IMR-90 (cell line): ENCODE measurements around the gene FKBP14. TPM values are rescaled to one million over a fixed set of nuclear protein-coding genes. Genes with fewer than 3 reads are reported as not detected.

ENCODE experiments used
- ATAC-seq: fragments of 200-7000 bp; cut with Tn5 transposase; 2 replicates; pipeline ENCODE4 v1.9.1; 2020; ENCODE audit warnings: low read depth, mild to moderate bottlenecking, moderate library complexity
- BruUV-seq: library from RNA; stranded (reverse); fragments of 400-500 nt; replicated peaks from 2 replicates; lab custom pipeline; 2021; lab: Mats Ljungman, UMichigan
- CTCF ChIA-PET: fragments of 300-600 bp; formaldehyde crosslinking; extraction: SDS; loops from one replicate; lab custom pipeline; 2021; ENCODE audit warnings: antibody characterized with exemption; lab: Yijun Ruan, JAX
- POLR2A ChIA-PET: fragments of 300-600 bp; sonication (Branson Sonifier 250); formaldehyde crosslinking; loops from one replicate; lab custom pipeline; 2022; ENCODE audit warnings: antibody characterized with exemption; ENCODE audit not compliant: unreplicated experiment; lab: Charles Lee
- DNase-seq: peaks from one replicate; pipeline ENCODE4 v3.0.0; 2013
- H2AFZ ChIP-seq: replicated peaks from 2 replicates; pipeline ENCODE3; 2013; ENCODE audit warnings: low read length, mild to moderate bottlenecking; ENCODE audit not compliant: poor library complexity
- H2AK5ac ChIP-seq: 2 replicates; pipeline ENCODE4 v1.6.1; 2013; ENCODE audit warnings: low read depth, low read length, inconsistent platforms
- H2AK9ac ChIP-seq: replicated peaks from 2 replicates; pipeline ENCODE3; 2013; ENCODE audit warnings: mild to moderate bottlenecking, low read depth, low read length, moderate library complexity; ENCODE audit not compliant: poor library complexity
- H2BK120ac ChIP-seq: 2 replicates; pipeline ENCODE4 v1.6.1; 2013; ENCODE audit warnings: low read depth, low read length, inconsistent platforms
- H2BK15ac ChIP-seq: 3 replicates; pipeline ENCODE4 v1.6.1; 2013; ENCODE audit warnings: low read depth, low read length, inconsistent platforms
- H2BK20ac ChIP-seq: 2 replicates; pipeline ENCODE4 v1.6.1; 2013; ENCODE audit warnings: low read depth, mild to moderate bottlenecking, inconsistent platforms, low read length, moderate library complexity
- H2BK5ac ChIP-seq: 2 replicates; pipeline ENCODE4 v1.6.1; 2013; ENCODE audit warnings: mild to moderate bottlenecking, low read depth, low read length, inconsistent platforms; ENCODE audit not compliant: poor library complexity, severe bottlenecking
- H3K14ac ChIP-seq: replicated peaks from 2 replicates; pipeline ENCODE4 v1.6.1; 2013; ENCODE audit warnings: low read depth, low read length, inconsistent platforms
- H3K18ac ChIP-seq: 2 replicates; pipeline ENCODE4 v1.6.1; 2013; ENCODE audit warnings: low read depth, low read length, control low read depth
- H3K23ac ChIP-seq: 2 replicates; pipeline ENCODE4 v1.6.1; 2013; ENCODE audit warnings: low read depth, low read length, inconsistent platforms
- H3K27ac ChIP-seq: 2 replicates; pipeline ENCODE4 v1.5.1; 2013; ENCODE audit warnings: mild to moderate bottlenecking, control low read depth, low read length; ENCODE audit not compliant: insufficient read depth
- H3K27me3 ChIP-seq: 2 replicates; pipeline ENCODE4 v1.6.1; 2013; ENCODE audit warnings: low read length; ENCODE audit not compliant: control insufficient read depth, insufficient read depth
- H3K36me3 ChIP-seq: 2 replicates; pipeline ENCODE4 v1.6.1; 2013; ENCODE audit warnings: low read length, mixed read lengths; ENCODE audit not compliant: control insufficient read depth, insufficient read depth
- H3K4ac ChIP-seq: 2 replicates; pipeline ENCODE4 v1.6.1; 2013; ENCODE audit warnings: low read depth, low read length, inconsistent platforms
- H3K4me1 ChIP-seq: 2 replicates; pipeline ENCODE4 v1.6.1; 2013; ENCODE audit warnings: low read length, mixed read lengths; ENCODE audit not compliant: control insufficient read depth, insufficient read depth
- H3K4me2 ChIP-seq: 2 replicates; pipeline ENCODE4 v1.6.1; 2013; ENCODE audit warnings: low read depth, mild to moderate bottlenecking, control low read depth, low read length, moderate library complexity
- H3K4me3 ChIP-seq: 2 replicates; pipeline ENCODE4 v1.5.1; 2013; ENCODE audit warnings: low read depth, mild to moderate bottlenecking, control low read depth, low read length, moderate library complexity; ENCODE audit not compliant: insufficient read depth
- H3K56ac ChIP-seq: 2 replicates; pipeline ENCODE4 v1.6.1; 2013; ENCODE audit warnings: low read length, inconsistent platforms; ENCODE audit not compliant: insufficient read depth; ENCODE audit errors: extremely low read depth
- H3K79me1 ChIP-seq, 2 experiments: 2 replicates each; pipeline ENCODE4 v1.6.1; 2013; ENCODE audit warnings: low read length in 2 of 2, inconsistent platforms in 1 of 2, low read depth in 1 of 2
- H3K9ac ChIP-seq: 2 replicates; pipeline ENCODE4 v1.6.1; 2013; ENCODE audit warnings: low read depth, low read length, control low read depth
- H3K9me1 ChIP-seq: 2 replicates; pipeline ENCODE4 v1.6.1; 2013; ENCODE audit warnings: low read length, inconsistent platforms; ENCODE audit not compliant: insufficient read depth
- H3K9me3 ChIP-seq: 2 replicates; pipeline ENCODE4 v1.6.1; 2013; ENCODE audit warnings: low read length; ENCODE audit not compliant: control insufficient read depth, insufficient read depth
- H4K20me1 ChIP-seq: 2 replicates; pipeline ENCODE4 v1.6.1; 2013; ENCODE audit warnings: low read length, inconsistent platforms; ENCODE audit not compliant: insufficient read depth
- H4K5ac ChIP-seq: 2 replicates; pipeline ENCODE4 v1.6.1; 2013; ENCODE audit warnings: mild to moderate bottlenecking, low read depth, low read length, control low read depth
- H4K8ac ChIP-seq, 2 experiments: 2 replicates each; pipeline ENCODE4 v1.6.1; 2013; ENCODE audit warnings: low read depth in 2 of 2, low read length in 2 of 2, control low read depth in 1 of 2, inconsistent platforms in 1 of 2
- H4K91ac ChIP-seq: 2 replicates; pipeline ENCODE4 v1.6.1; 2013; ENCODE audit warnings: low read depth, low read length, inconsistent platforms; ENCODE audit not compliant: insufficient read depth
- BHLHE40 ChIP-seq: fragments of 150-350 bp; IDR thresholded peaks from 2 replicates; pipeline ENCODE4 v1.6.1; 2016; ENCODE audit warnings: mild to moderate bottlenecking, low read depth, low read length
- CEBPB ChIP-seq: IDR thresholded peaks from 2 replicates; pipeline ENCODE4 v1.6.1; 2012; ENCODE audit warnings: low read depth, low read length, improper control_type of control experiment
- FOS ChIP-seq: fragments of 150-350 bp; IDR thresholded peaks from 2 replicates; pipeline ENCODE4 v1.6.1; 2016; ENCODE audit warnings: low read depth, low read length
- MAFK ChIP-seq: IDR thresholded peaks from 2 replicates; pipeline ENCODE4 v1.6.1; 2012; ENCODE audit warnings: low read depth, low read length, improper control_type of control experiment
- MAZ ChIP-seq: IDR thresholded peaks from 2 replicates; pipeline ENCODE4 v1.6.1; 2012; ENCODE audit warnings: low read depth, mild to moderate bottlenecking, low read length, improper control_type of control experiment, moderate library complexity, borderline replicate concordance
- MXI1 ChIP-seq: IDR thresholded peaks from 2 replicates; pipeline ENCODE4 v1.6.1; 2012; ENCODE audit warnings: low read depth, mild to moderate bottlenecking, low read length, moderate library complexity, borderline replicate concordance
- NFE2L2 ChIP-seq: fragments of 150-350 bp; IDR thresholded peaks from 2 replicates; pipeline ENCODE4 v1.6.1; 2016; ENCODE audit warnings: low read depth, mild to moderate bottlenecking, low read length
- RCOR1 ChIP-seq: IDR thresholded peaks from 2 replicates; pipeline ENCODE4 v1.6.1; 2012; ENCODE audit warnings: mild to moderate bottlenecking, low read length, improper control_type of control experiment; ENCODE audit not compliant: insufficient replicate concordance
- RFX5 ChIP-seq: IDR thresholded peaks from 2 replicates; pipeline ENCODE4 v1.8.0; 2012; ENCODE audit warnings: low read depth, mild to moderate bottlenecking, low read length, moderate library complexity
- SMC3 ChIP-seq: fragments of 150-350 bp; IDR thresholded peaks from 2 replicates; pipeline ENCODE4 v1.6.1; 2016; ENCODE audit warnings: low read depth, mild to moderate bottlenecking, antibody characterized with exemption, low read length, moderate library complexity
- dilution Hi-C: fragments of 300-500 bp; cut with HindIII; formaldehyde crosslinking; loops from one replicate; pipeline ENCODE4 v1.14.3; 2018; ENCODE audit warnings: low sequenced_read_pairs; ENCODE audit not compliant: unreplicated experiment
- in situ Hi-C: fragments of 300-500 bp; cut with MboI; formaldehyde crosslinking; loops from 3 replicates; pipeline ENCODE4 v1.14.3; 2019; ENCODE audit warnings: low sequenced_read_pairs, inconsistent platforms, mixed read lengths
- intact Hi-C: fragments of 100-400 bp; cut with micrococcal nuclease; formaldehyde crosslinking; loops from 2 replicates; pipeline ENCODE4 v1.10.0; 2022
- polyA plus RNA-seq, 3 experiments: library from polyadenylated mRNA; depleted of rRNA; stranded (reverse); fragments of >200 nt; gene quantifications; 2 replicates each; pipeline ENCODE4 v1.2.3, GENCODE V29; 2012; ENCODE audit warnings: low replicate concordance in 1 of 3
- total RNA-seq: library from RNA; depleted of rRNA; stranded (reverse); fragments of >200 nt; gene quantifications from 2 replicates; pipeline ENCODE4 v1.2.3, GENCODE V29; 2012
- TF ChIP-seq, protein P1 (sequence below): fragments of 150-350 bp; IDR thresholded peaks from 2 replicates; pipeline ENCODE4 v1.6.1; 2016; ENCODE audit warnings: low read depth, mild to moderate bottlenecking, low read length, moderate library complexity, borderline replicate concordance
- TF ChIP-seq, protein P2 (sequence below): conservative IDR thresholded peaks from 2 replicates; pipeline ENCODE4 v1.5.1; 2012; ENCODE audit warnings: mild to moderate bottlenecking, low read depth, low read length, improper control_type of control experiment
- TF ChIP-seq, protein P3 (sequence below): fragments of 150-350 bp; IDR thresholded peaks from 2 replicates; pipeline ENCODE4 v1.6.1; 2017; ENCODE audit warnings: mild to moderate bottlenecking, antibody characterized with exemption, low read length, low read depth

FKBP14 gene
- total and polyA plus RNA-seq, 2 of the 4 experiments (the other 2 are of a cell fraction): 26.3 to 27.1 TPM

DNA sequence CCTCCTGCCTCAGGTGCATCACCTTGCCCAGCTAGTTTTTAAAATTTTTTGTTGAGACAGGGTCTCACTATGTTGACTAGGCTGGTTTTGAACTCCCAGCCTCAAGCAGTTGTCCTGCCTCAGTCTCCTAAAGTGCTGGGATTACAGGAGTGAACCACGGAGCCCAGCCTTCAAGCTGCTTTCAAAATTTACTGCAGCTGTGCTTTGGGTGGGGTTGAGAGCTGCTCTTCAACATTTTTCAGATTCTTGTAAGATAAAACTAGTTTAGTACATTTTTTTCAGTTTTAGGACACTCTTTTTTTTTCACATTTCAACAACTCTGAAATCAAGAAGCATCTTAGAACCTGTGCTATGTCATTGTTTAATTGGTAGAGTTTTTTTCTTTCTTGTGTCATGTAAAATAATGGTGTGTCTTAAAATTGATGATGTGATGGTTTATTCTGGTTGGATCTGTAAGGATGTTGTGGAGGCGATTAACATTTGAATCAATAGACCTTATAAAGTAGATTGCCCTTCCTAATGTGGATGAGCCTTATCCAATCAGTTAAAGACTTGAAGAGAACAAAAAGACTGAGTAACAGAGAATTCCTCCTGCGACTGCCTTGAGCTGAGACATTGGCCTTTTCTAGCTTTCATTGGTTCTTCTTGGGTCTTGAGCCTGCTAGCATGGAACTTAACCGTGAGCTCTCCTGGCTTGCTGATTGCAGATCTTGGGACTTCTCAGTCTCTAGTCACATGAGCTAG is 15.2 kb upstream of the FKBP14 start (continued):
- no peak for TF ChIP-seq RCOR1

DNA sequence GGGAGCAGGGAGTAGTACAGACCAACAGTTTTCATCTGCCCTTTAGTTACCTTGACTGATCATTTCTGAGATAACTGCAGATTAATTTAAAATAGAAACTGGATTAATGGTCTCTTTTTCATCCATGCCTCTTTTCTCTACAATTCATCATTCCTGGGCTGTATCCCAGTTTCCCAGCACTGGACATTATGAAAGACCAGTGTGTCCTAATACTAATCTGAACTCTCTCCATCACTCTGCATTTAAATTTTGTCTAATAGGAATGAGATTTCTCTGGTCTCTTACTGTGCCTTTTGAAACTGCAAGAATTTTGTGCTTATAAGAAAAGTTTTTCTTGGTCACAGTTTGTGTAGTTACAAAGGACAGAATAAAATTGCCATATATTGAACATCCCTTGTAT is 14.4 kb upstream of the FKBP14 start:
- dilution Hi-C loops: no loop called here
- DNase-seq: no peak
- no peak for ATAC-seq
- TF ChIP-seq, protein P1, sequence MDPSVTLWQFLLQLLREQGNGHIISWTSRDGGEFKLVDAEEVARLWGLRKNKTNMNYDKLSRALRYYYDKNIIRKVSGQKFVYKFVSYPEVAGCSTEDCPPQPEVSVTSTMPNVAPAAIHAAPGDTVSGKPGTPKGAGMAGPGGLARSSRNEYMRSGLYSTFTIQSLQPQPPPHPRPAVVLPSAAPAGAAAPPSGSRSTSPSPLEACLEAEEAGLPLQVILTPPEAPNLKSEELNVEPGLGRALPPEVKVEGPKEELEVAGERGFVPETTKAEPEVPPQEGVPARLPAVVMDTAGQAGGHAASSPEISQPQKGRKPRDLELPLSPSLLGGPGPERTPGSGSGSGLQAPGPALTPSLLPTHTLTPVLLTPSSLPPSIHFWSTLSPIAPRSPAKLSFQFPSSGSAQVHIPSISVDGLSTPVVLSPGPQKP: no peak
- no peak for TF ChIP-seq MAZ
- TF ChIP-seq, protein P2, sequence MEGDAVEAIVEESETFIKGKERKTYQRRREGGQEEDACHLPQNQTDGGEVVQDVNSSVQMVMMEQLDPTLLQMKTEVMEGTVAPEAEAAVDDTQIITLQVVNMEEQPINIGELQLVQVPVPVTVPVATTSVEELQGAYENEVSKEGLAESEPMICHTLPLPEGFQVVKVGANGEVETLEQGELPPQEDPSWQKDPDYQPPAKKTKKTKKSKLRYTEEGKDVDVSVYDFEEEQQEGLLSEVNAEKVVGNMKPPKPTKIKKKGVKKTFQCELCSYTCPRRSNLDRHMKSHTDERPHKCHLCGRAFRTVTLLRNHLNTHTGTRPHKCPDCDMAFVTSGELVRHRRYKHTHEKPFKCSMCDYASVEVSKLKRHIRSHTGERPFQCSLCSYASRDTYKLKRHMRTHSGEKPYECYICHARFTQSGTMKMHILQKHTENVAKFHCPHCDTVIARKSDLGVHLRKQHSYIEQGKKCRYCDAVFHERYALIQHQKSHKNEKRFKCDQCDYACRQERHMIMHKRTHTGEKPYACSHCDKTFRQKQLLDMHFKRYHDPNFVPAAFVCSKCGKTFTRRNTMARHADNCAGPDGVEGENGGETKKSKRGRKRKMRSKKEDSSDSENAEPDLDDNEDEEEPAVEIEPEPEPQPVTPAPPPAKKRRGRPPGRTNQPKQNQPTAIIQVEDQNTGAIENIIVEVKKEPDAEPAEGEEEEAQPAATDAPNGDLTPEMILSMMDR: no peak
- TF ChIP-seq MXI1: no peak
- TF ChIP-seq MAFK: no peak
- TF ChIP-seq NFE2L2: no peak
- TF ChIP-seq BHLHE40: no peak
- TF ChIP-seq RCOR1: no peak
- TF ChIP-seq, protein P3, sequence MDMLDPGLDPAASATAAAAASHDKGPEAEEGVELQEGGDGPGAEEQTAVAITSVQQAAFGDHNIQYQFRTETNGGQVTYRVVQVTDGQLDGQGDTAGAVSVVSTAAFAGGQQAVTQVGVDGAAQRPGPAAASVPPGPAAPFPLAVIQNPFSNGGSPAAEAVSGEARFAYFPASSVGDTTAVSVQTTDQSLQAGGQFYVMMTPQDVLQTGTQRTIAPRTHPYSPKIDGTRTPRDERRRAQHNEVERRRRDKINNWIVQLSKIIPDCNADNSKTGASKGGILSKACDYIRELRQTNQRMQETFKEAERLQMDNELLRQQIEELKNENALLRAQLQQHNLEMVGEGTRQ: no peak
- TF ChIP-seq SMC3: no peak
- TF ChIP-seq CEBPB: no peak
- no peak for TF ChIP-seq FOS
- TF ChIP-seq RFX5: no peak

More for the DNA sequence above, 14.4 kb upstream of the FKBP14 start:
- no peak overlapping the region for H4K8ac ChIP-seq
- no TSS peak for BruUV-seq
- H2AK9ac ChIP-seq: no peak overlapping the region
- H2AFZ ChIP-seq: no peak overlapping the region
- H3K27me3 ChIP-seq: no peaks in the 10 kb centered on the region
- H2BK15ac ChIP-seq: no peak overlapping the region
- ChIA-PET CTCF (no interaction called here), POLR2A (no interaction called here)
- H3K9ac ChIP-seq: no peak overlapping the region
- no peak overlapping the region for H2BK5ac ChIP-seq
- H3K4ac ChIP-seq: no peak overlapping the region
- no peak overlapping the region for H3K14ac ChIP-seq
- no peaks in the 10 kb centered on the region; the same call in 1 of the 2 replicates for H4K20me1 ChIP-seq
- no peak overlapping the region for H3K18ac ChIP-seq
- H3K27ac ChIP-seq: no peak overlapping the region
- H2BK20ac ChIP-seq: no peak overlapping the region
- no peaks in the 10 kb centered on the region for H3K9me1 ChIP-seq
- H3K4me3 ChIP-seq: no peak overlapping the region
- peaks cover 3% of the 10 kb centered on the region for H3K36me3 ChIP-seq
- no peaks in the 10 kb centered on the region; the same call in 1 of the 2 replicates for H3K9me3 ChIP-seq
- in situ Hi-C loops: no loop called here
- H3K23ac ChIP-seq: no peak overlapping the region
- H3K4me2 ChIP-seq: no peak overlapping the region
- H2BK120ac ChIP-seq: no peak overlapping the region
- H2AK5ac ChIP-seq: no peak overlapping the region
- peaks cover 6% of the 10 kb centered on the region; the same call in 1 of the 2 replicates for H3K4me1 ChIP-seq
- H3K56ac ChIP-seq: no peak overlapping the region
- no peak overlapping the region for H4K5ac ChIP-seq
- peaks cover 9 to 41% of the 10 kb centered on the region in 2 experiments for H3K79me1 ChIP-seq
- H4K91ac ChIP-seq: no peak overlapping the region
- intact Hi-C loops: no loop called here
